HG03159 (cell line): Measurements from ENCODE around the gene MTREX.
A peak's percentile ranks its signal among the peaks of the same experiment; 100 is the strongest.

Experiments used
- ATAC-seq: cut with Tn5 transposase; IDR thresholded peaks from one replicate; pipeline ENCODE4 v1.9.1; 2021; ENCODE audit warnings: mild to moderate bottlenecking, moderate library complexity; ENCODE audit not compliant: unreplicated experiment

MTREX gene

DNA sequence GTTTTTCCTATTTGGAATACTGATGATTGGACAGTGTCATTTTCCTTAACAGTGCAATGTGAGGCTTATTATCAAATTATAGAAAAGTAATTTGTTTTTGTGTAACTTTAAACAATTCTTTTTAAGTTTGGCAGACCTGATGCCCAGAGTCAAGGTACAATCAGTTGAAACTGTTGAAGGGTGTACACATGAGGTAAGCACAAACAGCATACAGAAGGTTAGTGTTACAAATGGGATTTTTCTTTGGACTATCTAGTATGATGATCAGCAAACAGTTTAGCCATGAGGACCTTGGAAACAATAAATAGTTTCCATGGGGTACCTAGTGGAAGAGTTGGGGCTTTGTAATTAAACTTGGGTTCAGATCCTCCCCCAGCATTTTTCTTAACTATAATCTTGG, 16.2 kb downstream of the MTREX start:
- no peak for ATAC-seq

DNA sequence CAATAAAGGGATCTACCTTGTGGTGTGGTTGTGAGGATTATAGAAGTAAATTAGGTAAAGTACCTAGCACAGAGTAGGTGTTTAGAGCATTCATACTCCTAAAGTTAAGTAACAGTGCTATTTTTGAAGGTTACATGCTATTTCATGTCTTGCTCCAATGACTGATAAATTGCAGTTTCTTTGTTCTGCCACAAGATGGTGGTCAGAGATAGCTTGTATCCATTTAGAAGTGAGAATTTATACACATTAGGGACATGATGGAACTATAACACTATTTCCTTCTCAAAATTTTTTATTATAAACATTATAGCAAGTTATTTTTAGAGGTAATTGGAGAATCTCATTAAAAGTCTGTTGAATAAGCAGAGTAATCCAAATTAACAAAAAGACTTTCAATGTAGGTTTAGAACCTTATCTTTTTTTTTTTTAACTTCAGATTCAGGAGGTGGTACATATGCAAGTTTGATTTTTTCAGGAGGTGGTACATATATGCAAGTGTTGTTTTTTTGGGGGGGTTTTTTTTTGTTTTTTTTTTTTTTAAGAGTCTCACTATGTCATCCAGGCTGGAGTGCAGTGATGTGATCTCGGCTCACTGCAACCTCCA, 17.1 kb downstream of the MTREX start:
- peak; percentile 48 for ATAC-seq

DNA sequence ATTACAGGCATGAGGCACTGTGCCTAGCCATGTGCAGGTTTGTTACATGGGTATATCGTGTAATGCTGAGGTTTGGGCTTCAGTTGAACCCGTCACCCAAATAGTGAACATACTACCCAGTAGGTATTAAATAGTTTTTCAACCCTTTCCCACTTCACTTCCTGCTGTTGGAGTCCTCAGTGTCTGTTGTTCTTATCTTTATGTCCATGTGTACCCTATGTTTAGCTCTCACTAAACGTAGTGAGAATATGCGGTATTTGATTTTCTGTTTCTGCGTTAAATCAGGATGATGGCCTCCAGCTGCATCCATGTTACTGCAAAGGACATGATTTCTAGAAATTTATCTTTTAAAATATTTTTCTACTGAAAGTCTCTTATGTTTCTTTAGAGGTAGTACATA, 17.8 kb downstream of the MTREX start:
- no peak for ATAC-seq

DNA sequence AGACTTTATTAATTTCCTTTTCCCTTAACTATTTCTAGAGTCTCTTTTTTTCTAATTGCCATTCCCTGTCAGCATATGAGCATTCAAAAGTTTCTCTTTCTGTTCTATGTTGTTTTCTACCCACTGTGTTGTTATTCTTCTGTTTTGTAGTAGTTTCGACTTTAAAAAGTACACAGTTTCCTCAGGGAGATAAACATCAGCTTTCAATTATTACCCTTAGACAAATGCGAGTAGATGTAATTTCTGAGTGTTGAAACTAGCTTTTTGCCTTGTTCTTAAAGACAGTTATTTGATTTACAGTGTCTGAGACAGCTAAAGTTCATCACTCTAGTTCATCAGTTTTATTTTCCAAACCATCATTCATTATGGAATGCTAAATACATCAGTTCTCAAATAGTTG, 19.5 kb downstream of the MTREX start:
- ATAC-seq = no peak

DNA sequence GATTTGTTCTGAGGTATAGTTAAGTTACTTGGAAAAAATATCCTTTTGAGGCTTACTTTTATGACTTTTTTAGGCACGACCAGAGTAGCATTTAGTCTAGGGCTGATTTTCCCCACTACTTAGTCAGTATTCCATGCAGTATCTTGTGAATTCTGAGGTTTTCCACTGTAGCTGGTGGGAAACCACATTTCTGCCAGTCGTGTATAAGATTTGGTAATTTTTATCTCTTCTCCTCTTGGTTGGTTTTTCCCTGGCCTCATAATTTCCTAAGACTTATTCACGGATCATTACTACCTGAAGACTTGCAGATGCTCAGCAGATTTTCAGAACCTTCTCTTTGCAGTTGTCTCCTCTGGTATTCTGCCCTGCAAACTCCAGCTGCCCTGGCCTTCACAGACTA, 23.5 kb downstream of the MTREX start:
- ATAC-seq = no peak

DNA sequence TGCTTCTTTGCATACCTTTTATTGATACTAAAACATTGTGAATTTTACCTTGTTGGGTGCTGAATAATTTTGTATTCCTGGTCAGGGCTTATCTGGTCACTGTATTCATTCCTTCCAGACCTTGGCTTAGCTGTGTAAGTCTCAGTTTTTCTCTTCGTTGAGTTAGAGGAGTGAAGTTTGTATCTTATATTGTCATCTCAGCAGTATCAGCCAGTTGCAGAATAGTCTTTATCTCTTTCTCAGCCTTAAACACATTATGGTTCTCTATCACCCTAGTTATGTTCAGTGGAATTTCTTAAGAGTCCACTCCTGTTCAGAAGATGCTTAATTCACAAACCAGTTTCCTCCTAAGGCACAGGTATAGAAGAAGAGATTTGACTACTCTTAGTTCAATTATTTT, 25.2 kb downstream of the MTREX start:
- ATAC-seq = no peak

DNA sequence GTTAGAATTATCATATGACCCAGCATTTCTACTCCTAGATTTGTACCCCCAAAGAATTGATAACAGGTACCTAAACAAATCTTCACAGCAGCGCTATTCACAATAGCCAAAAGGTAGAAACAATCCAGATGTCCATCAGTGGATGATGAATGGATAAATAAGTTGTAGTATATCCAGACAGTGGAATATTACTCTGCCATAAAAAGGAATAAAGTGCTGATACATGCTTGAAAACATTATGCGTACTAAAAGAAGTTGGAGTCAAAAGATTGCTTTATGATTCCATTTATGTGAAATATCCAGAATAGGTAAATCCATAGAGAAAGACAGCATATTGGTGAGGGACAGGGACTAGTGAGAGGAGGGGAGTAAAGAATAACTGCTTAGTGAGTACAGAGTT, 26.0 kb downstream of the MTREX start:
- ATAC-seq = no peak

DNA sequence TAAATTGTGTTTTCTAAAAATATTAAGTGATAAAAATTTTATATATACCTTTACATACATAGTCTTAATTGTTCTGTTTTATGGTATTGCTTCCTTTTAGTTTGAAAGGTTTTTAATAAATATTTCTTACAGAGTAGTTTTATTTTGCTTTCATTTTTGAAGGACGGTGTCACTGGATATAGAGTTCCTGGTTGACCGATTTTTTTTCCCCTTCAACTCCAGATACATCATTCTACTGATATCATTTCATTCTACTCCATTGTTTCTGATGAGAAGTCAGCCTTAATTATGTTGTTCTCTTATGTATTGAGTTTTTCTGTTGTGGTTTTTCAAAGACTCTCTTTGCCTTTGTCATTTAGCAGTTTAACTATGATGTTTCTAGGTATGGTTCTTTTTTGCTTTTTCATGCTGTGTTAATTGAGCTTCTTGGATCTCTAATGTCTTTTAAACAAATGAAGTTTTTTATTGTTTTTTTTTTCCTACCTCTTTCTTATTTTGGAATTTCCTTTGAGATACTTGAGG, 30.4 kb downstream of the MTREX start:
- no peak for ATAC-seq

DNA sequence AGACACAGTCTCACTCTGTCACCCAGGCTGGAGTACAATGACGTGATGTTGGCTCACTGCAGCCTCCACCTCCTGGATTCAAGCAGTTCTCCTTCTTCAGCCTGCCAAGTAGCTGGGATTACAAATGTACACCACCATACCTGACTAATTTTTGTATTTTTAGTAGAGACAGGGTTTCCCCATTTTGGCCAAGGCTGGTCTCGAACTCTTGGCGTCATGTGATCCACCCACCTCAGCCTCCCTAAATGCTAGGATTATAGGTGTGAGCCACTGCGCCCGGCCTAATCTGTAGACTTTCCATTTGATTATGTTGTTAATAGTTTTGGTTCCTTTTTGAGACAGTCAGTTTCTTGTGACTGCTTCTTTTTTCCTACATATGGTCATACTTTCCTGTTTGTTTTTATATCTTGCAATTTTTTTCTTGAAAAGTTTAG, 31.0 kb downstream of the MTREX start:
- ATAC-seq = no peak

DNA sequence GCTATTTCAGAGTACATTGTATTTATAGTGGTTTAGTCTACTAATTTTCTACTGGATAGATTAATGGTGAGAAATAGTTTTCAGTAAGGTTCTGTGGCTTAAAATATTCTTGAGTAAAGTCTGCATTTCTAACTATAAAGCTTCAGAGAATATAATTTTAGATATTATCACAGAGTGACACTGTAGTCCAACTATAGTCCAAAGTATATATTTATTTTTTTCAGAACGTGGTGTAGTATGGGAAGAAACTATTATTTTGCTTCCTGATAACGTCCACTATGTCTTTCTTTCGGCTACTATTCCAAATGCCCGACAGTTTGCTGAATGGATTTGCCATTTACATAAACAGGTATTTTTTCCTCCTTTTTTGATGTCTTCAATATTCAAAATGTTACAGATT, 35.3 kb downstream of the MTREX start:
- no peak for ATAC-seq

DNA sequence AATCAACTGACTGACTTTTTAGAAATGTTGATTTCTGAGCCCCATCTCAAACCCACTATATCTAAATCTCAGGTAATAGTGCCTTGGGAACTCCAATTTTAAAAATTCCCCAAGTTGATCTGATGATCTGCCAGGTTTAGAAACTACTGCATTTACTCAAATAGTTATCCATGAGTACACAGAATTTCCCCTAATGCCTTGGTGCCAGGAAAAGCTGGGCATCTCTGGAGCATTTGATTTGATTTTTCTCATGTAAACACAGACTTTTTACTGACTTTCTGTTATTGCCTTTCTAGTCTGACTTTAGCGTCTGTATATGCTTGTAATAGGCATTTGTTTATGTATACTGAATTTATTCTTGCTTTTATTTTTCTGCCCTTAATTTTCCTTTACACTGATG, 35.8 kb downstream of the MTREX start:
- ATAC-seq = no peak

DNA sequence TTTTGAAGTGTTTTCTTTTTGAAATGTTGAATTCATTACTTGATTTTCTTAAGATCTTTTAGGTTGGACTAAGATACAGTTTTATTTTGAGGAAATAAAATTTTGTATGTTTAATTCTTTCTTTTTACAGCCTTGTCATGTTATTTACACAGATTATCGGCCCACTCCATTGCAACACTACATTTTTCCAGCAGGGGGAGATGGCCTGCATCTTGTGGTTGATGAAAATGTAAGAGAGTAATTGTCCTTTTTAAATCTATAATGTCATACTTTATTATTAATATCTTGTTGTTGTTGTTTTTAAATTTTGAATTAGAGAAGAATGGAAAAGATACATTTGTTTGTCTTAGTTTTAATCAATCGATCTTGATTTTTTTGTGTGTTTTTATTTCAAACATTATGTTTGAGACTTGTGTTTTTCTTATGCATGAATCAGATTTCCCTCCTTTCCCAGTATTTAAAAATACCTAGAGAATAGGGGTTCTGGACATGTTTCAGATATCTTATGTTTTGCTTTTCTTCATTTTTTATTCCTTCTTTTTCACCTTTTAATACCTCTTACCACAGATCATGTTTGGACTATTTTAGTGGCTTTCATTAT, 36.7 kb downstream of the MTREX start:
- ATAC-seq = no peak

DNA sequence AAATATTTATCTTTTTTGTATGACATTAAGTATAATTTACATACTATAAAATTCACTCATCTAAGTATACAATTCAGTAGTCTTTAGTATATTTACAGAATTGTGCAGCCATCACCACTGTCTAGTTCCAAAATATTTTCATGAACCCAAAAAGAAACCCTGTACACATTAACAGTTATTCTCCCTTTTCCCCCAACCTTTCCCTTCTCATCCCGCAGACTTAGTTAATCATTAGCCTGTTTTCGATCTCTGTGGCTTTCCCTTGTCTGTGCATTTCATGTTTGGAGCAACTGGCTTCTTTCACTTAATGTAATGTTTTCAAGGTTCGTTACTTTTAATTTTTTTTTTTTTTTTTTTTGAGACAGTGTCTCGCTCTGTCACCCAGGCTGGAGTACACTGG, 37.5 kb downstream of the MTREX start:
- no peak for ATAC-seq

DNA sequence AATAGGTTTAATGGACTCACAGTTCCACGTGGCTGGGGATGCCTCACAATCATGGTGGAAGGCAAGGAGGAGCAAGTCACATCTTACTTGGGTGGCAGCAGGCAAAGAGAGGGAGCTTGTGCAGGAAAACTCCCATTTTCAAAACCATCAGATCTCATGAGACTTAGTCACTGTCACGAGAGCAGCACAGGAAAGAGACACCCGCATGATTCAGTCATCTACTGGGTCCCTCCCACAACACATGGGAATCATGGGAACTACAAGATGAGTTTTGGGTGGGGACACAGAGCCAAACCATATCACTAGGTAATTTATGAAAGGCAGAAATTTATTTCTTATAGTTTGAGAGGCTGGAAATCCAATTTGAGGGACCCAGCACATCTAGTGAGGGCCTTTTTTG, 40.0 kb downstream of the MTREX start:
- no peak for ATAC-seq

DNA sequence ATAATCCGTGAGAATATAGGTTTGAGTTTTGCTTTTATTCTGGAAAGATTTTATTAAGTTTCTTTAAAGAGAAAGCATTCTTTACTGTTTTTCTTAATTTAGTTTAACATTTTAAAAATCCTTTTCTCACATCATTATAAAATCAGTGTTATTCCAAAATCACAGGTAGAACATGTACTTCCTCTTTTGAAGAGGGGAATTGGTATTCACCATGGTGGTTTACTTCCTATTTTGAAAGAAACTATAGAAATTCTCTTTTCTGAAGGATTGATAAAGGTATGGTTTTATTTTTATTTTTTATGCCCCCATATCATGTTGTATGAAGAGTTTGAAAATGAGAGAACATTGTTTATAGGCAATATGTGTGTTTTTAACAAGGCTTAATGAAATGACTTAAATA, 43.0 kb downstream of the MTREX start:
- no peak for ATAC-seq

DNA sequence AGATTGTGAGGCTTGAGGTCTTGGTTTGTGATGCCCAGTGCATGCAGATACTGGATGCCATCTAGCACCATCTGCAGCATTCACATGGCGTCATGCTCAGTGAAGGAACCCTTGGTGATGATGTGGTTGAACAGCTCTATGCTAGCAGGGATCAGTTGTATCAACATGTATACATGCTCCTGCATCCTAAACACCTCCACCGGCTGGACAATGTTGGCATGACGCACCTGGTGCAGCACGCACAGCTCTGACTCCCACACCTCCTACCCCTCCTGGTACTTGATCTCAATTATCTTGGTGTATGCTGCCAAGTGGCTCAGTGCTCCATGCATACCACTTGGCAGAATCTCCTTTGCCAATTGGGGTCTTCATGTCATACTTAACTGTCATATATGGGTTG, 49.1 kb downstream of the MTREX start:
- no peak for ATAC-seq

DNA sequence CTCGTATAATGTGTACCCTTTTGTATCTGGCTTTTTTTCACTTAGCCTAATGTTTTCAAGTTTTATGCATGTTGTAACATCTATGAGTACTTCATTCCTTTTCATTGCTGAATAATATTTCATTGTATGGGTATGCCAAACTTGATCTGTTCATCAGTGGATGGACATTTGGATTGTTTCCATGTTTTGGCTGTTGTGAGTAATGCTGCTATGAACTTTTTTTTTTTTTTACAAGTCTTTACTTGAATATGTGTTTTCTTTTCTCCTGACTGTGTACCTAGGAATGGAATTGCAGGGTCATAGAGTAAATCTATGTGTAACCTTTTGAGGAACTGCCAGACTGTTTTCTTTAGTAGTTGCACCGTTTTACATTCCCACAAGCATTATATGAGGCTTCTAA, 52.4 kb downstream of the MTREX start:
- no peak for ATAC-seq

DNA sequence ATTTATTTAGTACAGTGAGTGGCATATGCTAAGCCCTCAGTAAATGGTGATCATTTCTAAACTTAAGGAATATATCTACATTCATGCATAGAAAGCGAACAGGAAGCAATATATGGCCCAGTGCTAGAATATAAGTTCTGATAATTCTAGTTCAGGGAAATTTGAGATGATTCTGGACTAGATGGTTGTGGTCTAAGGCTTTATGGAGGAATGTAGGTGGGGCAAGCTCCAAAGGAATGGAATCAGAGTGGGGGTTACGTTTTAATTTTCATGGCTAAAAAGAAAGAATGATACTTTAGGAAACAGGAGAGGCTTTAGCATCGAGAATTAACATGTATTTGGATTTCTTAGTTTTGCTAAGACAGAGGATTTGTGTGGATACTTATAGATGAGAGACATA, 56.1 kb downstream of the MTREX start:
- ATAC-seq = no peak

DNA sequence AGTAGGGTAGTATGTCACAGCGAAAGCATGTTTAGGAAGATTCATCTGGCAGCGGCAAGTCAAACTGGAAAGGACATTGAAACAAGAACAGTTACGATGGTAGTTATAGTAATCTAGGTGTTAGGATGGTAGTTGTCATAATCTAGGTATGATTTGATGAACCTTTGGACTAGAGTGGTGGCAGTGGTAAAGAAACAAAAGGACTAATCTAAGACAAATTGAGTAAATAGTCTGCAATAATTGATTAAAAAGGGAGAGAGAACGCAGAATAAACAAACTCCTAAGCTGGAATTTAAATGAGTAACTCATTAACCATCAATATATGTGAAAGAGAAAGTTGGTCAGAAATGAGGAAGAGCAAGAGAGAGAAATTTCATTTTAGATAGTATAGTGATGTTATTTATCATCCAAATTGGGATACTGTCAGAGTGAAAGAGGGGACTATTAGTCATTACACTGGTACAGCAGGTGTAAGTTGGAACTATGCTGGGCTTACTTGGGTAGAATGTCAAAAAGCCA, 56.8 kb downstream of the MTREX start:
- ATAC-seq = peak; percentile 98

DNA sequence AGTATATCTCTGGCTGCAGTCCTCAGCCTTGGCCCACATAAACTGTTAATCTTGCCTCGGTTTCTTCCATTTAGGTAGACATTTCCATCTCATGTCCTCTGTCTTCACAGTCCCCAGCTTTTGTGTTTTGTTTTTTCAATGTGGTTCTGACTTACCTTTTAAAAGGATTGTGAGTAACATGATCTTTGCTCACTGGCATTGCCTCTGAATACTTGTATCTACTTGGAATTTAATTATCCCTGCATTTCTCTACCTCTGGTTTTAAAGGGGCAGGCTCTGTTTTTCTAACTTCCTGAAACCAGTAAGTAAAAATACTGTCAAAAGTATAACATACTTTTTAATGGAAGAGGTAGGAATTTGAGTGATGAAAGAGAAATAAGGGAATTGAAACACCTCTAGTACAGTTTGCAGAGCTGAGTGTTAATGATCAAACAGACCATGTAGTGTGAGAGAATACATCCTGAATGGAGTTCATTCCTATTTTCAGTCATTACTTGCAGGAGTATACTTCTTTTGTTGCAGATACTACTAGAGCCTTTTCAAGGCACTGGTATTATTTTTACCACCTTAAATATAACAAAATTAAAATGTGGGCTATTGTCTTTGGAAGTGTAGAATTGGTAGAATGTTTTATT, 62.6 kb downstream of the MTREX start:
- no peak for ATAC-seq

DNA sequence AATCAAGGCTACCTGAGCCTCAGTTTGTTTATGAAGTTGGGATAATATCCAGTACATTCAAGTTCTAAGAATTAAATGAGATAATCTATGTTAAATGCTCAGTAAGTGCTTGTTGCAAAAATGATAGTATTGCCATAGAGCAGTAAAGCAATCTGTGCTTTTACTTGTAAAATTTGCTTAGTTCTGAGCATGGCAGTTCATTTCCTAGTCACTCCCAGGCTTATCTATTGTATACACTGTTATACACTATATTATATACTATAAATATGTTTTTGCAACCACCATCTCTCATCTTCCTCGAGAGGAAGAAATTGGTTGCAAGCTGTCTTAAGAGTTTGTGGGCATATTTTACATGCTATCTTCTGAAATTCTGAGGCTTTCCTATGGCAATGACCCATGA, 63.4 kb downstream of the MTREX start:
- no peak for ATAC-seq
